HCT116 (cell line): ENCODE data around the gene PCP2.

Experiments
- ATF3 ChIP-seq: IDR thresholded peaks from 2 replicates; pipeline ENCODE4 v1.6.1; 2012
- CEBPB ChIP-seq: IDR thresholded peaks from 2 replicates; pipeline ENCODE4 v1.6.1; 2012; ENCODE audit warnings: low read depth
- CTCF ChIP-seq, 3 experiments: fragments of 200-600 bp in 1 of 3; sonication (generic) in 1 of 3; IDR thresholded peaks in 2 of 3; conservative IDR thresholded peaks in 1 of 3; 2 replicates each; pipeline ENCODE4 v1.5.1; 2012 to 2017; ENCODE audit warnings: low read depth in 2 of 3, low read length in 2 of 3, antibody characterized with exemption in 1 of 3, borderline replicate concordance in 1 of 3, control low read depth in 1 of 3, mild to moderate bottlenecking in 1 of 3, mixed read lengths in 1 of 3, mixed run types in 1 of 3, moderate library complexity in 1 of 3; ENCODE audit not compliant: insufficient read depth in 1 of 3
- ELF1 ChIP-seq: IDR thresholded peaks from 2 replicates; pipeline ENCODE4 v1.6.1; 2012; ENCODE audit warnings: low read depth, borderline replicate concordance
- EZH2 ChIP-seq: fragments of 200-600 bp; sonication (generic); IDR thresholded peaks from 2 replicates; pipeline ENCODE4 v1.6.1; 2017; ENCODE audit warnings: antibody characterized with exemption, mixed run types
- EZH2phosphoT487 ChIP-seq: fragments of 200-600 bp; IDR thresholded peaks from 2 replicates; pipeline ENCODE4 v1.6.1; 2018; ENCODE audit warnings: antibody characterized with exemption, borderline replicate concordance
- MAX ChIP-seq: IDR thresholded peaks from 2 replicates; pipeline ENCODE4 v1.6.1; 2012
- POLR2A ChIP-seq: IDR thresholded peaks from 2 replicates; pipeline ENCODE4 v1.7.0; 2011; ENCODE audit warnings: borderline replicate concordance; ENCODE audit not compliant: insufficient read depth, insufficient read length; ENCODE audit errors: extremely low read depth
- SIN3A ChIP-seq: IDR thresholded peaks from 2 replicates; pipeline ENCODE4 v1.6.1; 2012; ENCODE audit warnings: low read depth
- YY1 ChIP-seq: IDR thresholded peaks from 2 replicates; pipeline ENCODE4 v1.6.1; 2011; ENCODE audit warnings: low read length, low read depth, moderate library complexity, mild to moderate bottlenecking; ENCODE audit not compliant: insufficient replicate concordance; ENCODE audit errors: extremely low read depth

GRCh38 chr19:7682175-7682855 is 48.8 kb upstream of the PCP2 start:
- TF ChIP-seq CTCF (IDR thresholded peaks at IDR 0.05 in 2 of 3, conservative IDR thresholded peaks at IDR 0.05 in 1 of 3; ENCODE audit: borderline replicate concordance in 1 of 3, insufficient read depth in 1 of 3, low read depth in 2 of 3, low read length in 2 of 3) = no peak
- no peak for TF ChIP-seq ELF1
- no peak for TF ChIP-seq ATF3
- TF ChIP-seq MAX = no peak
- no peak for TF ChIP-seq SIN3A
- no peak for TF ChIP-seq EZH2phosphoT487
- TF ChIP-seq POLR2A = no peak
- no peak for TF ChIP-seq CEBPB
- TF ChIP-seq EZH2 = no peak
- TF ChIP-seq YY1 = no peak
